Astrocyte (in vitro differentiated cells and primary cell): Measurements from ENCODE around the gene LAMC1. TPM values are rescaled to one million over a fixed set of nuclear protein-coding genes. Genes with fewer than 3 reads are reported as not detected.

Source experiments
- DNase-seq: peaks from one replicate; pipeline ENCODE4 v3.0.0-alpha.2; 2010; ENCODE audit warnings: low read depth
- FAIRE-seq: peaks from 2 replicates; lab custom pipeline; 2011; peaks lifted over from hg19 to GRCh38; lab: Jason Lieb, UNC
- H2AFZ ChIP-seq: 2 replicates; pipeline ENCODE4 v1.6.0; 2012; ENCODE audit warnings: low read depth, low read length, inconsistent platforms
- H3K27ac ChIP-seq: 2 replicates; pipeline ENCODE4 v1.5.1; 2011; ENCODE audit warnings: low read depth, low read length, inconsistent platforms
- H3K27me3 ChIP-seq: 2 replicates; pipeline ENCODE4 v1.6.0; 2011; ENCODE audit warnings: low read length, inconsistent platforms; ENCODE audit not compliant: insufficient read depth
- H3K36me3 ChIP-seq: 2 replicates; pipeline ENCODE4 v1.5.1; 2011; ENCODE audit warnings: low read length, inconsistent platforms; ENCODE audit not compliant: insufficient read depth
- H3K4me1 ChIP-seq: 2 replicates; pipeline ENCODE4 v1.5.1; 2011; ENCODE audit warnings: low read length, inconsistent platforms; ENCODE audit not compliant: insufficient read depth
- H3K4me2 ChIP-seq: 2 replicates; pipeline ENCODE4 v1.6.0; 2012; ENCODE audit warnings: low read length, inconsistent platforms
- H3K4me3 ChIP-seq: 2 replicates; pipeline ENCODE4 v1.5.1; 2011; ENCODE audit warnings: low read depth, mild to moderate bottlenecking, low read length, inconsistent platforms; ENCODE audit not compliant: insufficient read depth
- H3K79me2 ChIP-seq: 2 replicates; pipeline ENCODE4 v1.6.0; 2012; ENCODE audit warnings: mild to moderate bottlenecking, low read length, inconsistent platforms; ENCODE audit not compliant: insufficient read depth
- H3K9ac ChIP-seq: 2 replicates; pipeline ENCODE4 v1.6.0; 2012; ENCODE audit warnings: mild to moderate bottlenecking, low read length, inconsistent platforms
- H3K9me3 ChIP-seq: 2 replicates; pipeline ENCODE4 v1.5.1; 2012; ENCODE audit warnings: low read depth, mild to moderate bottlenecking, low read length, inconsistent platforms; ENCODE audit not compliant: insufficient read depth
- H4K20me1 ChIP-seq: 2 replicates; pipeline ENCODE4 v1.6.0; 2012; ENCODE audit warnings: low read length, inconsistent platforms; ENCODE audit not compliant: insufficient read depth
- H3K27ac Mint-ChIP-seq: one replicate; pipeline ENCODE4 v1.8.0; 2021; ENCODE audit warnings: mild to moderate bottlenecking, mixed read lengths; ENCODE audit not compliant: unreplicated experiment
- H3K27me3 Mint-ChIP-seq: one replicate; pipeline ENCODE4 v1.8.0; 2021; ENCODE audit warnings: low read depth, mixed read lengths; ENCODE audit not compliant: unreplicated experiment
- H3K36me3 Mint-ChIP-seq: one replicate; pipeline ENCODE4 v1.8.0; 2021; ENCODE audit warnings: low read depth, mixed read lengths; ENCODE audit not compliant: unreplicated experiment
- H3K4me1 Mint-ChIP-seq: one replicate; pipeline ENCODE4 v1.8.0; 2021; ENCODE audit warnings: low read depth, mixed read lengths; ENCODE audit not compliant: unreplicated experiment
- H3K4me3 Mint-ChIP-seq: one replicate; pipeline ENCODE4 v1.8.0; 2021; ENCODE audit warnings: mild to moderate bottlenecking, moderate library complexity, mixed read lengths; ENCODE audit not compliant: unreplicated experiment
- H3K9me3 Mint-ChIP-seq: one replicate; pipeline ENCODE4 v1.8.0; 2021; ENCODE audit warnings: mild to moderate bottlenecking, mixed read lengths; ENCODE audit not compliant: unreplicated experiment
- EZH2 ChIP-seq: IDR thresholded peaks from 2 replicates; pipeline ENCODE4 v1.6.1; 2012; ENCODE audit warnings: mild to moderate bottlenecking, low read length, inconsistent platforms; ENCODE audit not compliant: insufficient read depth
- total RNA-seq: library from RNA; stranded (reverse); gene quantifications from 2 replicates; pipeline ENCODE4 v1.2.1, GENCODE V29; 2021
- TF ChIP-seq, protein P1 (sequence below): IDR thresholded peaks from 2 replicates; pipeline ENCODE4 v1.5.1; 2011; ENCODE audit warnings: low read depth, mild to moderate bottlenecking, inconsistent platforms, low read length, moderate library complexity; ENCODE audit not compliant: insufficient read depth

LAMC1 gene
- total RNA-seq, 1 donor from 2014 or later = 270 TPM

DNA sequence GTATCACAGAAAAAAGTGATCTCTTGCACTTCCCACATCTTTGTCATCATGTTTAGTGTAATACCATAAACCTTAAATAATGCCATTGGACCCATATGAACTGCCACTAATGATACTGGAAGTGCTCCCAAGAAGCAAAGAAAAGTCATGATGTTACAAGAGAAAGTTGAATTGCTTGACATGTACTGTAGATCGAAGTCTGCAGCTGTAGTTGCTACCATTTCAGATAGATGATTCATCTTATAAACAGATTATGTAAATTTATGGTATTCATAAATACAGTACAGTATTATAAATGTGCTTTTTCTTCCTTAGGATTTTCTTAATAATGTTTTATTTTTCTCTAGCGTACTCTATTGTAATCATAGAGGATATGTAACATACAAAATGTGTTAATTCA, 132.7 kb downstream of the LAMC1 start:
- Mint-ChIP-seq H3K27me3 (no peaks in the 10 kb centered on the region), H3K36me3 (peaks cover 2% of the 10 kb centered on the region), H3K4me1 (no peaks in the 10 kb centered on the region), H3K27ac (no peak overlapping the region), H3K4me3 (no peak overlapping the region), H3K9me3 (no peaks in the 10 kb centered on the region)
- H3K9ac ChIP-seq = no peak overlapping the region
- no peak overlapping the region for H2AFZ ChIP-seq
- no peak overlapping the region for H3K27ac ChIP-seq
- H3K36me3 ChIP-seq = no peaks in the 10 kb centered on the region
- TF ChIP-seq, protein P1, sequence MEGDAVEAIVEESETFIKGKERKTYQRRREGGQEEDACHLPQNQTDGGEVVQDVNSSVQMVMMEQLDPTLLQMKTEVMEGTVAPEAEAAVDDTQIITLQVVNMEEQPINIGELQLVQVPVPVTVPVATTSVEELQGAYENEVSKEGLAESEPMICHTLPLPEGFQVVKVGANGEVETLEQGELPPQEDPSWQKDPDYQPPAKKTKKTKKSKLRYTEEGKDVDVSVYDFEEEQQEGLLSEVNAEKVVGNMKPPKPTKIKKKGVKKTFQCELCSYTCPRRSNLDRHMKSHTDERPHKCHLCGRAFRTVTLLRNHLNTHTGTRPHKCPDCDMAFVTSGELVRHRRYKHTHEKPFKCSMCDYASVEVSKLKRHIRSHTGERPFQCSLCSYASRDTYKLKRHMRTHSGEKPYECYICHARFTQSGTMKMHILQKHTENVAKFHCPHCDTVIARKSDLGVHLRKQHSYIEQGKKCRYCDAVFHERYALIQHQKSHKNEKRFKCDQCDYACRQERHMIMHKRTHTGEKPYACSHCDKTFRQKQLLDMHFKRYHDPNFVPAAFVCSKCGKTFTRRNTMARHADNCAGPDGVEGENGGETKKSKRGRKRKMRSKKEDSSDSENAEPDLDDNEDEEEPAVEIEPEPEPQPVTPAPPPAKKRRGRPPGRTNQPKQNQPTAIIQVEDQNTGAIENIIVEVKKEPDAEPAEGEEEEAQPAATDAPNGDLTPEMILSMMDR = no peak
- no peak for TF ChIP-seq EZH2
- no peaks in the 10 kb centered on the region for H4K20me1 ChIP-seq
- DNase-seq (no peak), FAIRE-seq (peak; percentile 20)
- H3K27me3 ChIP-seq = no peaks in the 10 kb centered on the region
- H3K4me2 ChIP-seq = no peak overlapping the region
- no peaks in the 10 kb centered on the region for H3K4me1 ChIP-seq
- no peaks in the 10 kb centered on the region for H3K79me2 ChIP-seq
- H3K9me3 ChIP-seq = no peaks in the 10 kb centered on the region
- no peak overlapping the region for H3K4me3 ChIP-seq

DNA sequence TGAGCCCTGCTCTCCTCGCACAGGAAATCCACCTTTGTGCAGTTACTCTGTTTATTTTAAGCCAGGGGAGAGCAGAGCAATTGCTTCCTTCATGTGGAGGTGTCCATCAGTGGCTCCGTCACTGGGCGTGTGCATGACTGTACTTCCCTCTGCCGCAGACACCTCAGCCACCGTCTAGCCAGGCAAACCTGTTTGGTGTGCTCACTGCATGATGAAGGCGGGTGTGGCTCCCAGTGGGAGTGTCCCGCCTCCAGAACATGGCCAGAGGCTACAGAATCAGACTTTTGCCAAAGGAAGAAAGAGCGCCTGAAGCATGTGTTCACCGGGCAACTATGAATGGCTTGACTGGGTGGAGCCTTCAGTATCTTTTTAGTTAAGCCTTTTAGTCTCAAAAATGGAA, 136.7 kb downstream of the LAMC1 start:
- Histone ChIP-seq H3K4me2 (no peak overlapping the region), H3K9ac (no peak overlapping the region), H3K36me3 (no peaks in the 10 kb centered on the region), H3K4me3 (no peak overlapping the region), H2AFZ (peak overlapping the region; percentile 21), H3K27ac (no peak overlapping the region), H3K27me3 (no peaks in the 10 kb centered on the region), H3K4me1 (peaks cover 23% of the 10 kb centered on the region), H4K20me1 (no peaks in the 10 kb centered on the region), H3K79me2 (no peaks in the 10 kb centered on the region), H3K9me3 (no peaks in the 10 kb centered on the region)
- Mint-ChIP-seq H3K4me3 (no peak overlapping the region), H3K27ac (no peak overlapping the region), H3K36me3 (peaks cover 2% of the 10 kb centered on the region), H3K9me3 (no peaks in the 10 kb centered on the region), H3K4me1 (peaks cover 8% of the 10 kb centered on the region), H3K27me3 (no peaks in the 10 kb centered on the region)
- TF ChIP-seq, protein P1 = no peak
- TF ChIP-seq EZH2 = no peak
- peak; percentile 80 for DNase-seq
- FAIRE-seq = no peak

DNA sequence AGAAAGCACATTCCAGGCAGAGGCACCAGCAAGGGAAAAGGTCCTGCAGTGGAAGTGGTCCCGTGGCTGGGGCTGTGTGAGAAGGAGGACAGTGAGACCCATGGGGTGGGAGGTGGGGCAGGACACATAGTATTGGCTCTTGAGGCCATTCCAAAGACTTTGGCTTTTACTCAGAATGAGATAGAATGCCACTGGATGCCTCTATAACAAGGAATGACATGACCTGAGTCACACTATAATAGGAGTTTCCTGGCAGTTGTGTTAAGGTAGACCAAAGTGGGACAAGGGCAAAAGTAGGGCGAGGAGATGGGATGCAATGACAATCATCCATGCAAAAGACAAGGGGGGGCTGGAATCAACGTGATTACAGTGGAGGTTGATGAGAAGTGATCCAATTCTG, 138.2 kb downstream of the LAMC1 start:
- Histone ChIP-seq H2AFZ (no peak overlapping the region), H3K9me3 (no peaks in the 10 kb centered on the region), H3K79me2 (no peaks in the 10 kb centered on the region), H3K4me2 (no peak overlapping the region), H3K36me3 (no peaks in the 10 kb centered on the region), H3K4me1 (peaks cover 27% of the 10 kb centered on the region), H3K27ac (no peak overlapping the region), H3K4me3 (no peak overlapping the region), H3K27me3 (no peaks in the 10 kb centered on the region), H3K9ac (no peak overlapping the region), H4K20me1 (no peaks in the 10 kb centered on the region)
- no peak overlapping the region for H3K4me3 Mint-ChIP-seq
- FAIRE-seq = no peak
- no peaks in the 10 kb centered on the region for H3K9me3 Mint-ChIP-seq
- TF ChIP-seq EZH2 = no peak
- TF ChIP-seq, protein P1 = no peak
- peaks cover 2% of the 10 kb centered on the region for H3K36me3 Mint-ChIP-seq
- H3K27ac Mint-ChIP-seq = no peak overlapping the region
- no peak for DNase-seq
- H3K4me1 Mint-ChIP-seq = peaks cover 15% of the 10 kb centered on the region
- no peaks in the 10 kb centered on the region for H3K27me3 Mint-ChIP-seq
